ENCODE results near the gene POLR3K.

Gene POLR3K

GRCh38 chr16:69181-69580 is 15.8 kb upstream of the POLR3K start:
- DNase-seq (ENCODE audit: extremely low read depth, low read depth): no peak
- TF ChIP-seq CTCF (IDR thresholded peaks at IDR 0.05; ENCODE audit: low read depth, low read length, missing control alignments): no peak
- H3K4me3 ChIP-seq (replicated peaks; ENCODE audit: low read depth, low read length): no peak overlapping the region

GRCh38 chr16:67884-68789 is 14.7 kb upstream of the POLR3K start:
- no peak overlapping the region for H3K4me3 ChIP-seq (replicated peaks; ENCODE audit: low read depth, low read length)
- TF ChIP-seq CTCF (IDR thresholded peaks at IDR 0.05; ENCODE audit: low read depth, low read length, missing control alignments): no peak
- DNase-seq (ENCODE audit: extremely low read depth, low read depth): no peak

- no peak overlapping the region for H3K4me3 ChIP-seq (replicated peaks; ENCODE audit: low read depth, low read length)
- no peak for DNase-seq (ENCODE audit: extremely low read depth, low read depth)
- no peak for TF ChIP-seq CTCF (IDR thresholded peaks at IDR 0.05; ENCODE audit: low read depth, low read length, missing control alignments)
Measured at GRCh38 chr16:67183-67791, 13.9 kb upstream of the POLR3K start.

GRCh38 chr16:66309-67182 is 13.1 kb upstream of the POLR3K start:
- no peak for DNase-seq (ENCODE audit: extremely low read depth, low read depth)
- no peak for TF ChIP-seq CTCF (IDR thresholded peaks at IDR 0.05; ENCODE audit: low read depth, low read length, missing control alignments)
- H3K4me3 ChIP-seq (replicated peaks; ENCODE audit: low read depth, low read length): no peak overlapping the region

GRCh38 chr16:65745-66144 is 12.3 kb upstream of the POLR3K start:
- TF ChIP-seq CTCF (IDR thresholded peaks at IDR 0.05; ENCODE audit: low read depth, low read length, missing control alignments): peak; percentile 96
- no peak for DNase-seq (ENCODE audit: extremely low read depth, low read depth)
- H3K4me3 ChIP-seq (replicated peaks; ENCODE audit: low read depth, low read length): no peak overlapping the region

GRCh38 chr16:64914-65255 is 11.5 kb upstream of the POLR3K start:
- no peak overlapping the region for H3K4me3 ChIP-seq (replicated peaks; ENCODE audit: low read depth, low read length)
- TF ChIP-seq CTCF (IDR thresholded peaks at IDR 0.05; ENCODE audit: low read depth, low read length, missing control alignments): no peak
- no peak for DNase-seq (ENCODE audit: extremely low read depth, low read depth)

Data from HFF-Myc (cell line).